Naive thymus-derived CD8-positive, alpha-beta T cell (primary cell): ENCODE data around the gene CLCN7. TPM values are rescaled to one million over a fixed set of nuclear protein-coding genes. Genes with fewer than 3 reads are reported as not detected.

Experiments used
- ATAC-seq, 2 donors: fragments of 150-1000 bp; cut with Tn5 transposase in 1 of 2; sonication (Bioruptor Pico), chemical (Tn5 transposase) in 1 of 2; 1 replicate in 1 of 2; 2 replicates in 1 of 2; pipeline ENCODE4 v1.10.0; 2021; ENCODE audit warnings: mild to moderate bottlenecking in 2 of 2, moderate library complexity in 2 of 2
- POLR2A ChIA-PET: fragments of 350-600 bp; sonication (Branson Sonifier 250); formaldehyde crosslinking; loops from one replicate; lab custom pipeline; 2021; ENCODE audit warnings: antibody characterized with exemption; lab: Charles Lee
- DNase-seq, 10 donors: peaks; one replicate each; pipeline versions ENCODE4 v3.0.0 to v3.0.0-alpha.2; 2020 to 2022
- H3K27ac Mint-ChIP-seq, 10 donors: one replicate each; pipeline ENCODE4 v1.8.0; 2020 to 2022; ENCODE audit warnings: mild to moderate bottlenecking in 10 of 10, mixed read lengths in 10 of 10, moderate library complexity in 4 of 10, inconsistent platforms in 1 of 10
- H3K27me3 Mint-ChIP-seq, 5 donors: one replicate each; pipeline ENCODE4 v1.8.0; 2021 to 2022; ENCODE audit warnings: mixed read lengths in 5 of 5
- H3K36me3 Mint-ChIP-seq, 3 donors: one replicate each; pipeline ENCODE4 v1.8.0; 2020 to 2022; ENCODE audit warnings: mixed read lengths in 3 of 3, mild to moderate bottlenecking in 2 of 3, inconsistent platforms in 1 of 3
- H3K4me1 Mint-ChIP-seq, 4 donors: one replicate each; pipeline ENCODE4 v1.8.0; 2021 to 2022; ENCODE audit warnings: mixed read lengths in 4 of 4
- H3K4me3 Mint-ChIP-seq, 10 donors: one replicate each; pipeline ENCODE4 v1.8.0; 2020 to 2022; ENCODE audit warnings: mild to moderate bottlenecking in 10 of 10, mixed read lengths in 10 of 10, moderate library complexity in 6 of 10, inconsistent platforms in 1 of 10
- H3K9me3 Mint-ChIP-seq, 9 donors: one replicate each; pipeline ENCODE4 v1.8.0; 2020 to 2022; ENCODE audit warnings: mixed read lengths in 9 of 9, mild to moderate bottlenecking in 3 of 9, inconsistent platforms in 1 of 9, moderate library complexity in 1 of 9
- polyA plus RNA-seq, 3 donors: library from polyadenylated mRNA; unstranded; fragments of 300-500 nt; fragmentation: Illumina TruSeq; gene quantifications; one replicate each; pipeline ENCODE4 v1.2.3, GENCODE V29; 2021
- total RNA-seq, 8 experiments: library from RNA in 2 of 8; stranded (reverse) in 2 of 8; gene quantifications; one replicate each; pipeline ENCODE4 v1.2.3 and lab custom pipeline; 2021 to 2026

The CLCN7 gene
- total and polyA plus RNA-seq, 5 experiments from 2014 or later, result 18.7 to 116 (median 34.7) TPM

GRCh38 chr16:1427473-1428461 is 47.1 kb downstream of the CLCN7 start:
- Mint-ChIP-seq H3K27me3 (no peaks in the 10 kb centered on the region), H3K27ac (peak overlapping the region in 2 of 10 donors; percentile 47 to 56), H3K4me1 (peaks cover 0 to 7% (median 4%) of the 10 kb centered on the region in 4 donors), H3K36me3 (no peaks in the 10 kb centered on the region), H3K4me3 (peak overlapping the region in 1 of 10 donors; percentile 11), H3K9me3 (no peaks in the 10 kb centered on the region)
- ATAC-seq (no peak), DNase-seq (no peak)
- POLR2A ChIA-PET, result interaction anchor here (1.3 kb wide), 1 partner anchor 13 kb away, joined by 4 read pairs; the partner anchor contains the start of gene UNKL

DNA sequence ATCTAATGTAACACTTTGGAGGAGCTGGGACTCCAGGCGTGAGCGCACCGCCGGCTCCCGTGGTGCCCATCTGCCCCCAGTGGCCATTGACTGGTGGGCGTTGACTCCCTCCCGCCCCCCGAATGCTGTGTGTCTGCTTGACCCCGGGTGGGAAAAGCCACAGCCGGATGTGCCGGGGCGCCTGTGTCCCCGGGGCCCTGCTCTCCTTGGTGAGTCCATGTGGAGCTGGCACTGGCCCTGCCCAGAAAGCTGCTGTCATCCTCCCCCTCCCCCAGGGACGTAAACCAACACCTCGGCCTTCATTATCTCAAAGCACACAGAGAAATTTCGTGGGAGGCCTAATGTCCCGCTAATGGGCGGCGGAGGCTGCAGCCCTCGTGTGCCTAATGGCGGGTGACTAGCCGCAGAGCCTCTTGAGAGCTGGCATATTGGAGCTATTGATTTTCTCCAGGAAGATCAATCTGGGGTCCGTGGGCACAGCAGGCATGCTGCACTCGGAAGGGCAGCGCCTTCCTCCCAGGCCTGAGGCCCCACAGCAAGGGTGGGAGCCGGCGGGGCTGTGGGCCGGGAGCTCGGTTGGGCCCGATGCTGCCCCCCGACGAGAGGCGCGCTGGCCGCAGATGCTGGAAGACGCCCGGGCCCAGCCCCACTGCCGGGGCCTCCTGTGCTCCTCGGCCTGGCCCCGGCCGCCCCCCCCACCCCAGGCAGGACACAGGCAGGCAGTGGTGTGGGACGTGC is 47.9 kb downstream of the CLCN7 start:
- Mint-ChIP-seq H3K4me1 (peaks cover 1 to 6% (median 2%) of the 10 kb centered on the region in 4 donors), H3K4me3 (no peak overlapping the region), H3K27ac (peak overlapping the region in 1 of 10 donors; percentile 39), H3K36me3 (no peaks in the 10 kb centered on the region), H3K27me3 (no peaks in the 10 kb centered on the region), H3K9me3 (no peaks in the 10 kb centered on the region)
- DNase-seq, result no peak
- POLR2A ChIA-PET, result interaction anchor here (1.3 kb wide), 1 partner anchor 12 kb away, joined by 4 read pairs; the partner anchor contains the start of gene UNKL
- ATAC-seq, result no peak

- Mint-ChIP-seq H3K4me3 (no peak overlapping the region), H3K9me3 (no peaks in the 10 kb centered on the region), H3K27me3 (no peaks in the 10 kb centered on the region), H3K4me1 (peaks cover 2 to 15% (median 7%) of the 10 kb centered on the region in 4 donors), H3K27ac (peak overlapping the region in 2 of 10 donors; percentile 47 to 68), H3K36me3 (no peaks in the 10 kb centered on the region)
- POLR2A ChIA-PET, result interaction anchor here (0.6 to 1.2 kb wide), 5 partner anchors 13 to 682 kb away, joined by 3 to 9 read pairs (median 4); partner anchors contain the start of gene NUBP2
- ATAC-seq (no peak), DNase-seq (no peak)
These were observed 49.0 kb downstream of the CLCN7 start for GRCh38 chr16:1425616-1426370.

GRCh38 chr16:1424028-1424427 is 50.8 kb downstream of the CLCN7 start:
- Mint-ChIP-seq H3K4me1 (peaks cover 0 to 21% (median 18%) of the 10 kb centered on the region in 4 donors), H3K27ac (peak overlapping the region in 2 of 10 donors; percentile 19 to 66), H3K9me3 (no peaks in the 10 kb centered on the region), H3K36me3 (peaks cover 0 to 2% (median 0%) of the 10 kb centered on the region in 3 donors), H3K4me3 (no peak overlapping the region), H3K27me3 (no peaks in the 10 kb centered on the region)
- POLR2A ChIA-PET, result no interaction called here
- ATAC-seq (no peak), DNase-seq (no peak)

DNA sequence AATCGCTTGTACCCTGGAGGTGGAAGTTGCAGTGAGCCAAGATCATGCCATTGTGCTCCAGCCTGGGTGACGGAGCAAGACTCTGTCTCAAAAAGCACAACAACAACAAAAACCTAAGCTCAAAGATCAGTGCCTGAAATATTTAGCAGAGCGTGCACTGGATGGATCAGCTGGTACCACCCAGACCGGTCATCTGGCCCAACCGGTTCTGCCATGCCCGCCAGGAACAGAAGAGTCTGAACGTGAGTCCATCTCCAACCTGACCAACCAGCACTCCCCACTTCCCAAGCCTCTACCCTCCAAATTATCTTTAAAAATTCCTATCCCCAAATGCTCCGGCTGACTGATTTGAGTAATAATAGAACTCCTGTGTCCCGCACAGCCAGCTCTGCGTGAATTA is 52.8 kb downstream of the CLCN7 start:
- POLR2A ChIA-PET, result interaction anchor here (1.3 to 4.2 kb wide), 6 partner anchors 10 to 347 kb away, joined by 3 to 64 read pairs (median 14); partner anchors contain the start of genes IFT140, PERCC1 and TMEM204
- Mint-ChIP-seq H3K27me3 (no peaks in the 10 kb centered on the region), H3K9me3 (no peaks in the 10 kb centered on the region), H3K27ac (peak overlapping the region; percentile 93 to 99 (median 97)), H3K36me3 (peaks cover 0 to 2% (median 0%) of the 10 kb centered on the region in 3 donors), H3K4me1 (peaks cover 1 to 29% (median 19%) of the 10 kb centered on the region in 4 donors), H3K4me3 (peak overlapping the region in 9 of 10 donors; percentile 39 to 91 (median 63))
- DNase-seq (no peak), ATAC-seq (no peak)

- Mint-ChIP-seq H3K27me3 (no peaks in the 10 kb centered on the region), H3K27ac (peak overlapping the region in 9 of 10 donors; percentile 84 to 98 (median 95)), H3K4me1 (peaks cover 1 to 33% (median 22%) of the 10 kb centered on the region in 4 donors), H3K36me3 (peaks cover 0 to 2% (median 0%) of the 10 kb centered on the region in 3 donors), H3K9me3 (no peaks in the 10 kb centered on the region), H3K4me3 (peak overlapping the region; percentile 70 to 95 (median 92))
- ATAC-seq, result no peak
- no peak for DNase-seq
- POLR2A ChIA-PET, result interaction anchor here (0.5 to 4.2 kb wide), 22 partner anchors 12 to 1067 kb away, joined by 3 to 64 read pairs (median 4); partner anchors contain the start of genes AXIN1, IFT140, JPT2 and MAPK8IP3
These were observed 54.7 kb downstream of the CLCN7 start for GRCh38 chr16:1420111-1420539.

DNA sequence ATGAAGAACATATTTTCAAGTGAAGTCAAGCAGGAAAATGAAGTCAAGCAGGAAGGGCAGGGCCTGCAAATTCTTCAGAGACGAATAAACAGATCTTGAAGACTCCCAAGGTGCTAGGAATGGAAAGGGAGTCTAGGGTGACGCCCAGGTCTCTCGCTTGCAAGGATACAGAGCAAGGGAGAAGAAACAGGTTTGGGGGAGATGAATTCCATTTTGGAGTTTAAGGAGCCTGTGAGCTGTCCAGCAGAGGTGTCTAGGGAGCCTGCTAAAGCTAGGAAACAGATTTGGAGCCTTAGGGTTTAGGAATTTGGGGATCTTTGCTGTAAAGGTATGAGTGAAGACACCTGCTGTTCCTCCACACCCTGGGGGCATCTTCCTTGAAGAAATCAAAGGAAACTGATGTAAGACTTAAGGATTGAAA is 58.3 kb downstream of the CLCN7 start:
- Mint-ChIP-seq H3K4me3 (peak overlapping the region in 4 of 10 donors; percentile 22 to 79 (median 48)), H3K9me3 (no peaks in the 10 kb centered on the region), H3K27me3 (no peaks in the 10 kb centered on the region), H3K36me3 (peaks cover 0 to 10% (median 2%) of the 10 kb centered on the region in 3 donors), H3K27ac (peak overlapping the region in 9 of 10 donors; percentile 41 to 81 (median 70)), H3K4me1 (peaks cover 3 to 46% (median 32%) of the 10 kb centered on the region in 4 donors)
- POLR2A ChIA-PET, result interaction anchor here (0.6 to 1.1 kb wide), 3 partner anchors 9 to 628 kb away, joined by 3 to 8 read pairs (median 5); partner anchors contain the start of genes CHTF18, NUBP2 and SPSB3
- DNase-seq, result no peak
- no peak for ATAC-seq

DNA sequence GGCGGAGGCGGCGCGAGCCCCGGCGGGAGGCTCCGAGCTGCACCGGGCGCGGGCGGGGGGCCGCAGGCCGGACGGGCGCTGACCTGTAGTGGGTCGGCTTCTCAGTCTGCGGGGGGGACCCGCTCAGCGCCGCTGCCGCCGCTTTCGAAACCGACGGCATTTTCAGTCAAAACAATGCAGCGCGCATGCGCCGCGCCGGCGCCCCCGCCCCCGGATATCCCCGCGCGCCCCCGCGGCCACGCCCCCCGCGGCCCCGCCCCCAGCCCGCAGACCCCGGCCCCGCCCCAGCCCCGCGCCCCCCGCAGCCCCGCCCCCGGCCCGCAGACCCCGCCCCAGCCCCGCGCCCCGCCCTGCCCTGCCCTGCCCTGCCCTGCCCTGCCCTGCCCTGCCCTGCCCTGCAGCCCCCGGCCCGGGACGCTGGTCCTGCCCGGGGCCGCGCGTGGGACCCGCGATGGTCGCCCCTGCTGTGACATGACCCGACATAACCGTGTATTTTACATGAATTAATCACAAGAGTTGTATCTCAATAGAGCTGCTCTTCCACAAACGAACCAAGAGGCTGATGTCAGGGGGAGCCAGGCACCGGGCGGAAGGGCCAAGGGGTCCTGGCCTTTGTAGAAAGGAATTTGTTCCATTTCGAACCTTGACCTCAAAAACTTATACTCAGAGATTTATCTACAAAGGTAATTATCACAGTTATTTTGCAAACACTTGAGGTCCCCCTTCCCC is 60.1 kb downstream of the CLCN7 start, which contains the start of gene UNKL:
Gene UNKL (minus strand): TSS at position 173 of the 729 bp plus-strand sequence. CDS start 13 bp downstream, at position 160.
- POLR2A ChIA-PET, result interaction anchor here (0.6 to 1.7 kb wide), 4 partner anchors 13 to 78 kb away, joined by 4 to 8 read pairs (median 4); partner anchors contain the start of genes PERCC1 and TELO2
- H3K27ac Mint-ChIP-seq, result peak within 1 kb of the TSS; percentile 78 to 95 (median 92)
- no peaks in the 10 kb centered on the region for H3K9me3 Mint-ChIP-seq
- H3K4me1 Mint-ChIP-seq, result peaks cover 3 to 42% (median 18%) of the 10 kb centered on the region in 4 donors
- H3K27me3 Mint-ChIP-seq, result no peaks in the 10 kb centered on the region
- H3K36me3 Mint-ChIP-seq, result peaks cover 0 to 18% (median 2%) of the 10 kb centered on the region in 3 donors
- peak; percentile 64 to 69 for ATAC-seq
- peak within 1 kb of the TSS; percentile 79 to 92 (median 87) for H3K4me3 Mint-ChIP-seq
- peak; percentile 68 to 93 (median 81) for DNase-seq

- peak; percentile 57 to 73 for ATAC-seq
These were observed 60.9 kb downstream of the CLCN7 start for GRCh38 chr16:1413684-1414531.

More at GRCh38 chr16:1413684-1414531, 60.9 kb downstream of the CLCN7 start:
- peak; percentile 44 to 78 (median 68) for DNase-seq
- Mint-ChIP-seq H3K27ac (peak overlapping the region in 9 of 10 donors; percentile 75 to 95 (median 92)), H3K4me3 (peak overlapping the region; percentile 79 to 92 (median 84)), H3K27me3 (no peaks in the 10 kb centered on the region), H3K36me3 (peaks cover 0 to 23% (median 2%) of the 10 kb centered on the region in 3 donors), H3K4me1 (peaks cover 3 to 46% (median 23%) of the 10 kb centered on the region in 4 donors), H3K9me3 (no peaks in the 10 kb centered on the region)
- POLR2A ChIA-PET, result interaction anchor here (1.1 to 1.7 kb wide), 3 partner anchors 13 to 119 kb away, joined by 3 to 5 read pairs (median 4); partner anchors contain the start of genes TELO2 and TMEM204
